MV-4-11 (cell line): ENCODE data around the gene PDE4A.
"Not testable (repeated sequence)": the region's sequence is repeated elsewhere in the genome, so short reads cannot be mapped to it uniquely, and the experiment has no call there.

Experiments used
- DNase-seq: peaks from one replicate; lab custom pipeline; 2025; lab: John Stamatoyannopoulos, UW

Gene PDE4A

GRCh38 chr19:10462042-10462441 lies 41.7 kb downstream of the PDE4A start:
- not testable (repeated sequence) for DNase-seq

- DNase-seq: no peak
These were observed 42.2 kb downstream of the PDE4A start for GRCh38 chr19:10462557-10462956.

GRCh38 chr19:10464456-10464855 lies 44.1 kb downstream of the PDE4A start:
- DNase-seq: no peak

- DNase-seq: no peak
These were observed 46.9 kb downstream of the PDE4A start for GRCh38 chr19:10467104-10467706.

GRCh38 chr19:10468133-10468532 lies 47.8 kb downstream of the PDE4A start:
- no peak for DNase-seq

GRCh38 chr19:10471909-10472308 lies 51.6 kb downstream of the PDE4A start:
- peak; percentile 73 for DNase-seq

GRCh38 chr19:10473192-10473591 lies 52.9 kb downstream of the PDE4A start:
- no peak for DNase-seq

- DNase-seq: no peak
These were observed 54.7 kb downstream of the PDE4A start for GRCh38 chr19:10474962-10475451.

- no peak for DNase-seq
These were observed 58.1 kb downstream of the PDE4A start for GRCh38 chr19:10478476-10478875.

GRCh38 chr19:10478903-10479384 lies 58.6 kb downstream of the PDE4A start:
- DNase-seq: peak; percentile 96

- DNase-seq: no peak
These were observed 66.2 kb downstream of the PDE4A start for GRCh38 chr19:10486551-10486950.

GRCh38 chr19:10491472-10492047 lies 71.2 kb downstream of the PDE4A start:
- no peak for DNase-seq

GRCh38 chr19:10497371-10497770 lies 77.0 kb downstream of the PDE4A start:
- DNase-seq: no peak

- no peak for DNase-seq
These were observed 79.4 kb downstream of the PDE4A start for GRCh38 chr19:10499550-10500246.

GRCh38 chr19:10500247-10500592 lies 79.9 kb downstream of the PDE4A start:
- no peak for DNase-seq

GRCh38 chr19:10501971-10502523 lies 81.7 kb downstream of the PDE4A start:
- peak; percentile 50 for DNase-seq

GRCh38 chr19:10502524-10503001 lies 82.2 kb downstream of the PDE4A start:
- DNase-seq: peak; percentile 95

- peak; percentile 73 for DNase-seq
These were observed 82.9 kb downstream of the PDE4A start, which contains the start of gene KEAP1 for GRCh38 chr19:10503002-10503789. KEAP1 (minus strand) TSS chr19:10503356; CDS start chr19:10500033, 3,323 bp downstream.

- peak; percentile 74 for DNase-seq
These were observed 85.4 kb downstream of the PDE4A start for GRCh38 chr19:10505583-10506229.

GRCh38 chr19:10508036-10508435 lies 87.7 kb downstream of the PDE4A start:
- DNase-seq: no peak

GRCh38 chr19:10508707-10509106 lies 88.4 kb downstream of the PDE4A start:
- peak; percentile 49 for DNase-seq
